AG04450 (cell line): ENCODE data around the gene TARBP1. TPM values are rescaled to one million over a fixed set of nuclear protein-coding genes. Genes with fewer than 3 reads are reported as not detected.
A peak's percentile ranks its signal among the peaks of the same experiment; 100 is the strongest.

Experiments used
- CTCF ChIA-PET: fragments of 300-600, 350-600 bp; formaldehyde crosslinking; extraction: SDS; loops from one replicate; lab custom pipeline; 2022; ENCODE audit warnings: antibody characterized with exemption, inconsistent platforms; lab: Charles Lee
- POLR2A ChIA-PET: fragments of 350-600 bp; formaldehyde crosslinking; extraction: SDS; loops from one replicate; lab custom pipeline; 2021; ENCODE audit warnings: antibody characterized with exemption, inconsistent platforms; lab: Yijun Ruan, JAX
- DNase-seq: peaks from one replicate; pipeline ENCODE4 v3.0.0-alpha.2; 2011; ENCODE audit warnings: low read depth, low spot score
- H3K27ac ChIP-seq: one replicate; pipeline ENCODE4 v1.5.1; 2012; ENCODE audit warnings: low read depth, low read length, control low read depth
- H3K27me3 ChIP-seq: one replicate; pipeline ENCODE4 v1.6.0; 2012; ENCODE audit warnings: low read length; ENCODE audit not compliant: control insufficient read depth, insufficient read depth
- H3K4me3 ChIP-seq: 2 replicates; pipeline ENCODE4 v1.5.1; 2011; ENCODE audit warnings: mild to moderate bottlenecking, low read depth, low read length, control low read depth
- H3K9me3 ChIP-seq: 2 replicates; pipeline ENCODE4 v1.5.1; 2012; ENCODE audit warnings: low read length; ENCODE audit not compliant: control insufficient read depth, insufficient read depth
- CTCF ChIP-seq: IDR thresholded peaks from 2 replicates; pipeline ENCODE4 v1.5.1; 2011; ENCODE audit warnings: low read depth, low read length, control low read depth, inconsistent platforms
- polyA plus RNA-seq: library from polyadenylated mRNA; depleted of rRNA; stranded (reverse); fragments of >200 nt; gene quantifications from 2 replicates; pipeline ENCODE4 v1.2.3, GENCODE V29; 2011

The TARBP1 gene
- polyA plus RNA-seq, 1 experiment: 22.6 TPM

GRCh38 chr1:234479866-234480265 lies 887 bp upstream of the TARBP1 start:
- ChIA-PET POLR2A (no interaction called here), CTCF (interaction anchor here (1.0 to 1.2 kb wide), 2 partner anchors 106 to 614 kb away, joined by 3 to 6 read pairs; no protein-coding TSS in a partner anchor)
- no peak overlapping the region for H3K27ac ChIP-seq
- H3K4me3 ChIP-seq: no peak overlapping the region
- DNase-seq: no peak
- H3K9me3 ChIP-seq: no peaks in the 10 kb centered on the region
- peaks cover 2% of the 10 kb centered on the region for H3K27me3 ChIP-seq
- TF ChIP-seq CTCF: no peak

GRCh38 chr1:234479310-234479559 lies 256 bp upstream of the TARBP1 start:
- ChIA-PET CTCF (interaction anchor here (1.0 kb wide), 1 partner anchor 37 kb away, joined by 4 read pairs; no protein-coding TSS in a partner anchor), POLR2A (no interaction called here)
- Histone ChIP-seq H3K4me3 (peak overlapping the region; percentile 75), H3K27me3 (peaks cover 2% of the 10 kb centered on the region), H3K9me3 (no peaks in the 10 kb centered on the region), H3K27ac (no peak overlapping the region)
- no peak for TF ChIP-seq CTCF
- DNase-seq: no peak

GRCh38 chr1:234478152-234478480 lies 863 bp downstream of the TARBP1 start:
- no peaks in the 10 kb centered on the region for H3K9me3 ChIP-seq
- peak overlapping the region; percentile 75 for H3K4me3 ChIP-seq
- no peak for DNase-seq
- POLR2A ChIA-PET: interaction anchor here (0.6 to 1.3 kb wide), 2 partner anchors 9 to 17 kb away, joined by 4 to 6 read pairs; no protein-coding TSS in a partner anchor
- peaks cover 2% of the 10 kb centered on the region for H3K27me3 ChIP-seq
- TF ChIP-seq CTCF: no peak
- CTCF ChIA-PET: interaction anchor here (0.7 kb wide), 2 partner anchors 572 to 615 kb away, joined by 3 to 7 read pairs; no protein-coding TSS in a partner anchor
- H3K27ac ChIP-seq: no peak overlapping the region

GRCh38 chr1:234477386-234478151 lies 1.4 kb downstream of the TARBP1 start:
- CTCF ChIA-PET: interaction anchor here (0.7 kb wide), 2 partner anchors 573 to 616 kb away, joined by 3 to 7 read pairs; no protein-coding TSS in a partner anchor
- no peaks in the 10 kb centered on the region for H3K27me3 ChIP-seq
- TF ChIP-seq CTCF: no peak
- no peak for DNase-seq
- POLR2A ChIA-PET: interaction anchor here (1.3 kb wide), 1 partner anchor 9 kb away, joined by 6 read pairs; no protein-coding TSS in a partner anchor
- H3K4me3 ChIP-seq: peak overlapping the region; percentile 75
- H3K27ac ChIP-seq: no peak overlapping the region
- no peaks in the 10 kb centered on the region for H3K9me3 ChIP-seq

GRCh38 chr1:234476172-234476571 lies 2.8 kb downstream of the TARBP1 start:
- H3K4me3 ChIP-seq: no peak overlapping the region
- ChIA-PET POLR2A (no interaction called here), CTCF (interaction anchor here (1.3 kb wide), 1 partner anchor 361 kb away, joined by 4 read pairs; no protein-coding TSS in a partner anchor)
- no peak for DNase-seq
- no peaks in the 10 kb centered on the region for H3K9me3 ChIP-seq
- no peak for TF ChIP-seq CTCF
- no peak overlapping the region for H3K27ac ChIP-seq
- H3K27me3 ChIP-seq: no peaks in the 10 kb centered on the region
